NCI-H526 (cell line): ENCODE measurements around the gene PPP1R14B.
"Not testable (repeated sequence)": the region's sequence is repeated elsewhere in the genome, so short reads cannot be mapped to it uniquely, and the experiment has no call there.

Experiments used
- DNase-seq, 2 experiments: peaks; one replicate each; lab custom pipeline; 2025; lab: John Stamatoyannopoulos, UW

Gene PPP1R14B

DNA sequence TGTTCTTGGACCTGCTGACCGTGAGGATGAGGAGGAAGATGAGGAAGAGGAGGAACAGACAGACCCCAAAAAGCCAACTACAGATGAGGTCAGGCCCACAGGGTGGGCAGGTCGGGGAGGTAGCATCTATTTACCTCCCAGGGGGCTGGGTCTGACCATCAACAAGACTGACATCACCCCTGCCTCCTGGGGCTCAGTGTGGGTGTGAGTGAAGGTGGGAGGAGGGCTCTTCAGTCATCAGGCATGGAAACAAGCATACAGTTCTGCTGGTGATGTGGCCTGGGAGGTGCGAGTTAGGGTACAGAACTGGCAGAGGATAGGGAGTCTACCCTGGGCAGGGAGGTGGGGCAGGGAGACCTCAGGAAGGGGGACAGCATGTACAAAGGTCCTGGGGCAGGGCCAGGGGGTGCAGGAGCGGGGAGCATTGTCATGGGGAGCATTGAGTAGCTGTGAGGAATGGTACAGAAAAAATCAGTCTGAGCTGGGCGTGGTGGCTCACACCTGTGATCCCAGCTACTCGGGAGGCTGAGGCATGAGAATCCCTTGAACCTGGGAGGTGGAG lies 13.5 kb upstream of the PPP1R14B start:
- DNase-seq = no peak

- no peak for DNase-seq
Observed at GRCh38 chr11:64259533-64260067, 12.9 kb upstream of the PPP1R14B start.

DNA sequence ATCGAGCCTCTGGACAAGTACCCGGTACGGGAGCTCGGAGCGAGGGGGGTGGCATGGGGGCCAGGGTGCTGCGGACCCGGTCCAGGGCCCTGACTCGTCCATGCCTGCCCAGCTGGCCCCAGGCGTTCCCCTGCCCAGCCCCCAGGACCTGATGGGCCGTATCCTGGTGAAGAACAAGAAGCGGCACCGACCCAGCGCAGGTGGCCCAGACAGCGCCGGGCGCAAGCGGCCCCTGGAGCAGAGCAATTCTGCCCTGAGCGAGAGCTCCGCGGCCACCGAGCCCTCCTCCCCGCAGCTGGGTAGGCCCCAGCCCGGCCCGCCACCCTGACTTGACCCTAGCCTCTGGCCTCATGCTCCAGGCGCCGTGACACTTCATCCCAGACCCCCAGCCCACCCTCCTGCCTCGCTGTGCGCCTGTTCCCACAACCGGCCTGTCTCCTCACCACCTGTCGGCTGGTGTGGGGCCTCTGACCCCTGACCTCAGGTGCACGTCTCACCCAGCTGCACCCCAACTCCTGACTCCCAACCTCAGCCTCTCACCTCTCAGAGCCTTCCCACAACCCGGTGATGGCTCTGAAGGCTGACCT lies 12.3 kb upstream of the PPP1R14B start:
- no peak for DNase-seq

DNA sequence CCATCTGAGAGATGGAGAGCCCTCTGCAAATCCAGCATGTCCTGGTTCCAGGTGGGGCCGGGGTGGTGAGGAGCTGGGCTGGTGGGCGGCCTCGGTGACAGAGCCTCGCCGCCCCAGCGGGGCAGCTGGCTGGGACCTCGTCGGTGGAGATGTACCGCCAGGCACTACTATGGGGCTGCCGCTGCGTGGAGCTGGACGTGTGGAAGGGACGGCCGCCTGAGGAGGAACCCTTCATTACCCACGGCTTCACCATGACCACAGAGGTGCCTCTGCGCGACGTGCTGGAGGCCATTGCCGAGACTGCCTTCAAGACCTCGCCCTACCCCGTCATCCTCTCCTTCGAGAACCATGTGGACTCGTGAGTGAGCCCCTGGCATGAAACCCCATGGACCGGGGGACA lies 11.6 kb upstream of the PPP1R14B start:
- no peak for DNase-seq

GRCh38 chr11:64256300-64256699 lies 9.6 kb upstream of the PPP1R14B start:
- no peak for DNase-seq

- DNase-seq = no peak
Observed at GRCh38 chr11:64255135-64256128, 8.7 kb upstream of the PPP1R14B start.

DNA sequence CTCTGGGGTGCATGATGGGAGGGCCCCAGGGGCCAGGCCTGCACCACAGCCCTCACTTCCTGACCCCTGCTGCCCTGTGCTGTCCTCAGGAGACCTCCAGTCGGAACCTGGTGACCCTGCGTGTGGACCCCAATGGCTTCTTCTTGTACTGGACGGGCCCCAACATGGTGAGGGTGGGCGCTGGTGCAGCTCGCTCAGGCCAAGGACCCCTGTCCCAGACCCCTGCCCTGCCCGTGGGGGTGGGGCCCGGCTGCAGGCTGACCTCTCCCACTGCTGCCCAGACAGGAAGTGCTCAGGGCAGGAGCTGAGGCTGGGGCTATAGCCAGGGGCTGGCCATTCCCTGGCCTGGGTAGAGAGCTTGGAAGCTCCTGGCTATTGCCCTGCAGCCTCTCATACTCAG lies 7.6 kb upstream of the PPP1R14B start:
- no peak for DNase-seq

DNA sequence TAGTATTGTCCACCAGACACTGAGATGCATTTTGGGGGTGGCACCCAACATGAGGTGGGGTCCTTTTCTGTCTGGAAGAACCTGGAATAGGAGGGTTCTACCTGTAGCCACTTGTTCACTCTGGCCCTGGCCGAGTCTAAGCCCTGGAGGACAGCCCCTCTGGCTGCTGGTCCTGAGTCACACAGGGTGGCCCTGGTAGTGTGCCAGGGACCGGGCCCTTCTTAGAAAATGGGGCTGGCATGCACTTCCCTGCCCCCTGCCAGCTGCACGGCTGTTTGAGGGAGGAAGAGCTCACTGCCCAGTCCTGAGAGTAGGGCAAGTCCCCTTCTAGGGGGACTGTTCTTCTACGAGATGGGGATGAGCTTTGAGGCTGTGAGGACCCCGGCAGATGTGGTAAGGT lies 6.7 kb upstream of the PPP1R14B start:
- DNase-seq = no peak

DNA sequence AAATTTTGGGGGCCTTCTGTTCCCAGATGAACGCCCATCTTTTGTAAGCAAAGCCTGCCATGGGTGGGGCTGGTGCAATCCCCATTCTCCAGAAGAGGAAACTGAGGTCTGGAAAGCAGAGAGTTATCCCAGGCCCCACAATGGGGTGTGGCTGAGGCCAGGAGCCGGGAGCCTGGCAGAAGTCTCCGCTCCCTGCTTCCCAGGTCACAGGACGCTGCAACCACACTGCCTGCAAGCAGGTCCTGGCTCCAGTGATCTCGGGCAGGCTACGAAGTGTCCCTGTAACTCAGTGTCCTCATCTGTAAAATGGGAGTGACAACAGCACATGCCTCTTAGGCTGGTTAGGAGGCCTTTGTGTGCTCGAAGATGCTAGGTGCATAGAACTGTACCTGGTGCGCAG lies 6.3 kb upstream of the PPP1R14B start:
- no peak for DNase-seq

DNA sequence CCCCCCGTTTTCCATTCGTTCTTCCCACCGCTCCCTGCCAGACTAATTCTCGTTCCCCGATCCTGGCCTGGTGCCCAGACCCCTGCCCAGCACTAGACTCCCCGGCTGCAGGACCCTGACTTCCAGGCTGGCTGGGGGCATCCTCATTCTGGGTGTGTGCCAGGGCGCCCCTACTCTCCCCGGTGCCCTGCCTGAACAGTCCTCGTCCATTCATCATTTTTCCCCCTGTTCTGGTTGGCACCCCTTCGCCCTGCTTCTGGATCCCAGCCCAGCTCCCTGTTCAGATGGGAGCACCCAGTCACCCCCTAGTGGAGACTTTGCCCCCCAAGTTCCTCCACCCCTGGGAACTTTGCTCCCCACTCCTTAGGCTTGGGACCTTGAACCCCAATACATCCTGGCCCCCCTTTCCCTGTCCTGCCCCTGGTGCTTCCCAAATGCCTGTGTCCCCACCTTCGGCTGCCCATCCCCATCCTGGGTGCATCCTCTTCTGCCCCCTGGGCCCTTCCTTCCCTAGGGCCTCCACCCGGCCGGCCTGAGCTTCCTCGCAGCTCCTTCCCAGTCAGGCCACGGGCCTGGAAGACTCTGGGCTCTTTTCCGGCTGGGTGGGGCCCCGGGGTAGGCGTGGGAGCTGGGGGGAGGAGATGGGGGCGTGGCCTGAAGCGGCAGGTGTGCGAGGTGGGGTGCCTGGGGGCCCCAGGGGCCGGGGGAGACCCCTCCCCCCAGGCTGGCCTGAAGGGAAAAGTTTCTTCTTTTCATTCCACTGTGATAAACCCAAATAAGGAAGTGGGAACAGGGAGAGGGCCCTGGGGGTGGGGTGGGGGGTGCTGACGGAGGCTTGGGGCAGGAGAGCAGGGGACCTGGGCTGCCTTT lies 5.5 kb upstream of the PPP1R14B start:
- peak in 1 of 2 experiments; percentile 69 for DNase-seq

DNA sequence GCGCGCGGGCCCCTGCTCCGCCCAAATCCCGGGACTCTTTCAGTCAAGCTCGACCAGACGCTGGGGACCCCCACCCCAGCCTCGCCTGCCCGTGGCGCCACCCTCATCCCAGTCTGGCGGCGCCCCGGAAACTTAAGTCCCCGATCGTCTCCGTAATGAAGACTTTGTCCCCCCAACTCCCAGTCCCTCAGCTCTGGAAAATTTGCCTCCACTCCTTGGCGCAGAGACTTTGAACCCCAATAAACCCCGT lies 4.9 kb upstream of the PPP1R14B start:
- no peak for DNase-seq

- peak in 1 of 2 experiments; percentile 79 for DNase-seq
Observed at GRCh38 chr11:64251016-64251752, 4.4 kb upstream of the PPP1R14B start, which contains the start of gene PLCB3. Gene PLCB3, plus strand, starts transcription at chr11:64251530. Its CDS starts 120 bp downstream, at chr11:64251650.

DNA sequence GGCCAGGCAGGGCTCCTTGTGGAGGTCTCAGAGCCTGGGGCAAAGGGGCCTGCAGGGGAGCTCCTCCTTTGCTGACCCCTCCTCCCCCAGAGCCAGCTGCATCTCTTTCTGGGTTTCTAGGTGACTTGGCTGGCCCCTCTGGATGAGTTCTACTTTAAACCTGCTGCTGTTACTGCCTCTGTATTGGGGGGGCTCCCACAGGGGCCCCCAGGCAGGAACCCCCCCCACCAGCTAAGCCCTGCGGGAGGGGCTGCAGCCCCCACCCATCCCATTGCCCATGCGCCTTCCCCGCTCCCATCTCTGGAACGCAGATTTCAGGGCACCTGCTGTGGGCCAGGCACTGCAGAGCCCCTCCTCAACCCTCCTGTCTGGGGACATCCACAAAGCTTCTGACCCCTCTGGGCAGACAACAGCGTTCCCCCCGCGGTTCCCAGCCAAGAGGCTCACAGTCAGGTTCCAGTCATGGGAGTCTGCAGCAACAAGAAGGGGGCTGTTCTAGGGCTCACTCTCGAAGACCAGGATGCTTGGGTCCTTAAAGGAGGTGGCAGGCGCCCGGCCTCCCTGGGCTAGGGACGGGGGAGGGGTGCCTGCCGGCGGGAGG lies 3.8 kb upstream of the PPP1R14B start:
- DNase-seq = no peak

DNA sequence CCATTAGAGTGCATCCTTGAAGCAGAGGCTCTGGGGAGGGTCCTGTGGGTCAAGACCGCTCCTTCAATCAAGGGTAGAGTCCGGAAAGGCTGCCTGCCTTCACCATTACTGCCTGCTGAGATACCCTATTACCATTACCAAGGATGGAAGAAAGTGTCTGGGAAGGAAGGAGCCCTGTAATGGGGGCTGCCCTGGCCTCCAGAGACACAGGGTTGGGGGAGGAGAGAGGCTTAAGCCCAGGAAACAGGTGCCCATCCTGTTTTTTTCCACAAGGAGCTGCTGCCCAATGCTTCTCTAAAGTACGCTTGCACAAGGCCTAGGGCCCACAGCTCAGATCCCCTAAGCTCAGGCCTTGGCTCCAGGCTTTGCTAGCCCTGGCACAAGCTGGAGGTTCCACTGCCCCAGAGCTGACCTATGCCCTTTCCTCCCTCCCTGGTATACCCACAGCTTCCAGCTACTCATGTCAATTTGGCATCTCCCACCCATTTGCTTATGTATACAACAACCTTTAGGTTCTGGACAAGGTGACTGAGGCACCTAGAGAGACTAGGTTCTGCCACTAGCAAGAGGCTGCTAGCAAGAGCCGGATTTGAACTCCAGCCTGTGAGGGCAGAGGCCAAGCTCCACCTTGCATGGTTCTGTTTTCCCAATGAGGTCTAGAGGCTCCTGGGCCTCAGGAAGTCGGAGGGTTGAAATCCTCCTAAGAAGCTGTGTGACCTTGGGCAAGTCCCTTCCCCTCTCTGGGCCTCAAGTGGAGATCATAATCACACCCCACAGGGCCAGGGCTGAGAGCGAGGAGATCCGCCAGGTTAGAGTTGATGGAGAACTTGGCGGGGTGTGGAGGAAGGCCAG lies 3.0 kb upstream of the PPP1R14B start:
- DNase-seq = peak in 1 of 2 experiments; percentile 30

GRCh38 chr11:64249038-64249437 lies 2.3 kb upstream of the PPP1R14B start:
- DNase-seq = no peak

DNA sequence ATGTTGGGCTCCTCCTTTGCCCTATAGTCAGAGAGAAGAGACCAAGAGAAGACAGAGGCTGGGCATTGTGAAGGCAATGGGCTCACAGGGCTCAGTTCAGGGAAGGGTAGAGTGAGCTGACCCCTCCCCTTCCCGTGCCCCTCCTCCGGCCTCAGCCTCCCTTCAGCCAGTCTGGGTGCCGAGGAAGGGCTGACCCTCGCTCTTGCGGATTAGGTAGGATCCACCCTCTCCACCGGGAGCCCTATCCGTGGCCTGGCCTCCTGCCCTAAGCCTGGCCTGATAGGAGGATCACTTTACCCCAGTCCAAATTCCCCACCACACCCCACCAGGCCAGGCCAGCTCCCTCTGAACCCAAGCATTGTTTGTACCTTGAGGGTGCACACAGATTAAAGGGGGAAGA lies 1.8 kb upstream of the PPP1R14B start:
- DNase-seq = no peak

- peak; percentile 80 to 92 for DNase-seq
Observed at GRCh38 chr11:64247729-64248531, 1.2 kb upstream of the PPP1R14B start.

GRCh38 chr11:64246621-64246870 lies 197 bp downstream of the PPP1R14B start:
- DNase-seq = not testable (repeated sequence)
